ENCODE measurements around the gene CYP19A1.
"Not testable (repeated sequence)": the region's sequence is repeated elsewhere in the genome, so short reads cannot be mapped to it uniquely, and the experiment has no call there.

Gene CYP19A1

GRCh38 chr15:51223771-51224229, 114.6 kb downstream of the CYP19A1 start:
- no peak for DNase-seq (ENCODE audit: low read depth in 1 of 2, low spot score in 1 of 2)

- no peak for DNase-seq (ENCODE audit: low read depth in 1 of 2, low spot score in 1 of 2)
Measured at GRCh38 chr15:51218299-51218938, 120.0 kb downstream of the CYP19A1 start.

DNA sequence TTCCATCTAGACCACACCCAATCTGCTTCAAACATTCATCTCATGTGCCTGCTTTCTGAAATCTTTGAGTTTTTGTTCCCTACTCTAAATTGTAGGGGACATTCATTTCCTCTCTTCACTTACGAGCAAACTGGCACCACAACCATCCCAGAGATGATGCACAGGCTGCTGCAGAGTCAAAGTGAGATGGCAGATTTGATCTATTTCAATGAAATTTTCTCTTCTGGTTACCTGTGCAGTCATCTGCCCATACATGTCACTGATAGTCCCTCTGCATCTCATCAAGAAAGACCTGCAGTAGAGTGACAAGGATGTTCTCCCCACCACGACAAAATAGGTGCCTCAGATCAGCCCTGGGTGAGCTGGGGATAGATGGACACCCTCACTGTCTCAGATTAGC, 125.5 kb downstream of the CYP19A1 start:
- no peak for DNase-seq (ENCODE audit: low read depth in 1 of 2, low spot score in 1 of 2)

- DNase-seq (ENCODE audit: low read depth in 1 of 2, low spot score in 1 of 2): no peak
Measured at GRCh38 chr15:51212239-51212638, 126.2 kb downstream of the CYP19A1 start.

DNA sequence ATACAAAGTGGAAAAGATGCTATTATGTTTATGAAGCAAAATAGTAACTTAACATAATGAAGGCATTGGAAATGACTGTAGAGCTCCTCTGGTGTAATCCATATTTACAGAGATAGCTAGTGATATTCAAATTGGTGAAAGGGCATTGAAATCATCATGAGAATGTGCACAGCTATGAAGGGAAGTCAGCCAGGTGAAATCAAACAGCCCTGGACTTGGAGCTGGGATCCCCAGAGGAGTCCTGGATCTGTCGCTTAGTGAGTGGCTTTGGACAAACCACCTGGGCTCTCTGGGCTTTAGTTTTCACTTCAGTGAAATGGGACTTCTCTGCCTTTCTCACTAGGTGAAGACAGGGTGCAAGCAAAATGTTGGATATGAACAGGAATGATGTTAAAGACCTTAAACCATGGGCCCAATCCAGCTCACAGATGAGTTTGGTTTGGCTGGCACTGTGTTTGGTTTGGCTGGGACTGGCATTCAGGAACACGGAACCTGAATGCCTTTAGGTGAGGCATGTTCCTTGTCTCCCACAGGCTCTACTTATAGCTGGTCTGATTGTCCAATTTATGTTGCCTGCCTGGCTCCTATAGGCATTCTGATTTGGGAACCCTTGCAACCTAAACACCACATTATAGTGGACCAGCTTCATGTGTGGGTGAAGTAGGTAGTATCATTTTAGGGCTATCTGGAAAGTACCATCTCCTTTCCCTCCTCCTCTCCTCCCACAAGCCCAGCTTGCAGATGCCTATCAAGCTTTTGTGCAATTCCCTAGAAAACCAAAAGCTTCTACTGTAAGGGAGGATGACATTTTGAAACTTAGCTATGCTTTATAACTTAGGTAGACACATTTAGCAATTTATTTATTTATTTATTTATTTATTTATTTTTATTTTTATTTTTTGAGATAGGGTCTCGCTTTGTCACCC, 133.1 kb downstream of the CYP19A1 start:
- DNase-seq (ENCODE audit: low read depth in 1 of 2, low spot score in 1 of 2): no peak

DNA sequence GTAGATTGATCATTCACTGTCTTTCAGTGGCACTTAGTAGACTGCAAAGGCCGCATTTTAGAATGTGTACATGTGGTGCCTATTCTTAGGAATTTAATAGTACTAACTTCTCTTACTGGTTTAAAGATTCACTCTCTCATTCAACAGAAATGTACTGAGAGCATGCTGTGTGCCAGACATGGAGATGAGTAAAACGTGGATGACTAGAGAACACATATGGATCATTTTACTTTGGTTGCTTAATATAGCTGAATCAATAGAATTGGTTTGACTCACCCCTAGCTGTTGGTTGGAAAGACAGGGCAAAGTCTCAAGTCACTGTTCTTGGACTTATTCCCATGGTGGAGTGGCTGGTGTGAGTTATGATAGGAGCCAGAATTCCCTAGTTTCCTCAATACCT, 134.6 kb downstream of the CYP19A1 start:
- DNase-seq (ENCODE audit: low read depth in 1 of 2, low spot score in 1 of 2): no peak

GRCh38 chr15:51202783-51203182, 135.6 kb downstream of the CYP19A1 start:
- no peak for DNase-seq (ENCODE audit: low read depth in 1 of 2, low spot score in 1 of 2)

DNA sequence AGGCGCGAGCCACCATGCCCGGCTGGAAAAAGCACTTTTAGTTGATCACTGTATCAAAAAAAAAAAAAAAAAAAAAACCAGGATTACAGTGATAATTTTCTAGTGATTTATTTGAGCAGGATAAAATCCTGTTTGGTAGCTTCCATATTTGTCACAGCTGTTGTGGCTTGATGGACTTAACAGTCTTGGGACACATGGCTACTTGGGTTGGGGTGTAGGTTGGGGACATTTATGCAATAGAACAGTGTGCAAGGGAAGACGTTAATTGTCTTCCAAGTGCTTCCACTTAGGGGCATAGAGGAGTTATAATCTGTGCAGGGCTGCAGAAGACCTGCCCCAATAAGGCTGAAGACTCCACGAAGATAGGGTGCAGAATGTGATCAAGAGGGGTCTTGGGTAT, 136.8 kb downstream of the CYP19A1 start:
- no peak for DNase-seq (ENCODE audit: low read depth in 1 of 2, low spot score in 1 of 2)

- DNase-seq (ENCODE audit: low read depth in 1 of 2, low spot score in 1 of 2): no peak
Measured at GRCh38 chr15:51200792-51201191, 137.6 kb downstream of the CYP19A1 start.

GRCh38 chr15:51199541-51199940, 138.9 kb downstream of the CYP19A1 start:
- DNase-seq (ENCODE audit: low read depth in 1 of 2, low spot score in 1 of 2): no peak

- DNase-seq (ENCODE audit: low read depth in 1 of 2, low spot score in 1 of 2): no peak
Measured at GRCh38 chr15:51198701-51199232, 139.6 kb downstream of the CYP19A1 start.

GRCh38 chr15:51195459-51195858, 142.9 kb downstream of the CYP19A1 start:
- no peak for DNase-seq (ENCODE audit: low read depth in 1 of 2, low spot score in 1 of 2)

- DNase-seq (ENCODE audit: low read depth in 1 of 2, low spot score in 1 of 2): no peak
Measured at GRCh38 chr15:51193979-51194378, 144.4 kb downstream of the CYP19A1 start.

DNA sequence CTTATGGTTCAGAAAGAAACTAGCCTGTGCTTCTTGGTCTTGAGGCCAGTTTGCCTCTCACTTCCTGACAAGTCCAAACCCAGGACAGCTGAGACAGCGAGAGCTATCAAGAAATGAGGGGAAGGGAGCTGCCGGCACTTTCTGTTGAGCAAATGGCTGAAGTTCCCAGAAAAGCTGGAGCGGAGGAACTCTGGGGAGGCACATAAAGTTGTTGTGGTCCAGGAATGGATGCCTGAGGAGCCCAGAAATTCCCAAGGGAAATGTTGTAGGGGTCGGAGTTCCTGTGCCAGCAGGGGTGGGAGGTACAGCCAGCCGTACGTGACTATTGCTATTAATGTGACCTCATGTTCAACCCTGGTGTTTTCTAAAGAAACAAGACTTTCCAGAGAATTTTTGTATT, 144.9 kb downstream of the CYP19A1 start:
- DNase-seq (ENCODE audit: low read depth in 1 of 2, low spot score in 1 of 2): no peak

DNA sequence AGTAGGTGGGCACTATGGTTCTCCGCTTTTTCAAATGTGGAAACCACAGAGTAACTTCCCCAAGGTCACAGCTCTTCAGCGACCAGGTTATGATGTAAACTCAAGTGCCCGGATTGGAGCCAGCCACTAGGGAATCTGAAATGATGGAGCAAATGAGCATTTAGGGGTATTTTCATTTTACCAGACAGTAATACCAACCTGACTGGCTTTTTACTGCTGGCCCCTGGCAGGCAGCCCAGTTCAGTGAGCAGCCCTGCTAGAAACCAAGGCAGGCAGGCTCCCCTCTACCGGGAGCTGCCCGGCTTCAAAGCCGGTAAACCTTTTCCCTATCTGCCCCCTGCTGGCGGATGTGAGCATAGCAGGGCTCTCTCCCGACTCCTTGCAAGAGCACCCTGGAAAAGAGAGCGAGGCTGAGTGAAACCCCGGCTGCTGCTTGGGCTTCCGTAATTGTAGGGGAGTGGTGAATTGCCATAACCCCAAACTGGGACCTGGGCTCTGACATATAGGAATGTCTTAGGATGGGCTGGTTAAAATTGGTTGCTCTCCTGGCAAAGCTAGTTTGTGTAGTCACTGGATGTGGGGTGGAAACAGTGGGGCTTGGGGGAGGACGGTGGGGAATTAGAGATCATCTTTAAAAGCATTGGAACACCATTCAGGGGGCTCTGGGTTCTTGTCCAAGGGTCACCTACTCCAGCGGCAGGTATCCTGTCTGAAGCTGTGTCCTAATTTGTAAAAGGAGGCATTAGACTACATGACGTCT, 145.7 kb downstream of the CYP19A1 start:
- peak; percentile 51 to 69 for DNase-seq (ENCODE audit: low read depth in 1 of 2, low spot score in 1 of 2)

DNA sequence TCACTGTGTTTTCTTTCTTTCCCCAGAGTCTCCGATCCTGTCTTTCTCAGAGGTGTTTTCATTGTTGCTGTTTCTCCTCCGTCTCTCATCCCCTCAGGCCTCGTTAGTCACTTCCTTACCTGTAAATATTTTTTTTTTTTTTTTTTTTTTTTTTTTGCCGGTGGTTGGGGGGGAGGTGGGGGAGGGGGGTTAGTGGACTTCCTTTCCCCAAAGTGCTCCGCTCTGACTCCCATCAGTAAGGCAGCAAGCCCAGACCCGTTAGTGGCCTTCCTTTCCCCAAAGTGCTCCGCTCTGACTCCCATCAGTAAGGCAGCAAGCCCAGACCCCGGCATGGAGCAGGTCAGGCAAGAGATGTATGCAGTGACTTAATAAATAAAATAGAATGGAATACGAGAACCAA, 146.6 kb downstream of the CYP19A1 start:
- no peak for DNase-seq (ENCODE audit: low read depth in 1 of 2, low spot score in 1 of 2)

DNA sequence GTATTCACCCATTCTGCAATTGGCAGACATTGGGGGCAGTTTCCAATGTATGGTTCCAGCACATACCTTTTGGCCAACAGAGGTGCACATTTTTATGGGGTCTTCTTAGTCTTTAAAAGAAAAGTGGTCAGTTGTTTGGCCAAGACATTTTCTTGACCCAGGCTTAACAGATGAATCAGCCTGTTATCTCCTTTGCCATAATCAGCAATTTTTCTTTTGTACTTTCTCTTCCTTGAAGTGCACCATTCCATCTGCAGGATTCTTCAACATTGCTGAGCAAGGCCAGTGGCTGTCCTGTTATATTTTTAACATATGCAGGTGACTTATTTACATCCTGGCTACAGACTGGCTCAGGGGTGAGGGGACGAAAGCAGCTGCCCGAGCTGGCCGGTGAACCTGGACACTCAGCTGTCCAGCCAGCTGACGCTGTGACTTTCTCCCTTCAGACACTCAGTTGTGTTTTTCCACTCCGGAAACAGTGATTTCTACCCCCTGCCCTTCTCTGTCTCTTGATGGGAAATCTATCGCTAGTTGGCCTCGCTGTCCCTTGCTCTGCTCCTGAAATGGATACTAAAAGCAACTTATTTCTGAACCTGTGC, 147.2 kb downstream of the CYP19A1 start:
- no peak for DNase-seq (ENCODE audit: low read depth in 1 of 2, low spot score in 1 of 2)

GRCh38 chr15:51190424-51191068, 147.8 kb downstream of the CYP19A1 start:
- no peak for DNase-seq (ENCODE audit: low read depth in 1 of 2, low spot score in 1 of 2)

DNA sequence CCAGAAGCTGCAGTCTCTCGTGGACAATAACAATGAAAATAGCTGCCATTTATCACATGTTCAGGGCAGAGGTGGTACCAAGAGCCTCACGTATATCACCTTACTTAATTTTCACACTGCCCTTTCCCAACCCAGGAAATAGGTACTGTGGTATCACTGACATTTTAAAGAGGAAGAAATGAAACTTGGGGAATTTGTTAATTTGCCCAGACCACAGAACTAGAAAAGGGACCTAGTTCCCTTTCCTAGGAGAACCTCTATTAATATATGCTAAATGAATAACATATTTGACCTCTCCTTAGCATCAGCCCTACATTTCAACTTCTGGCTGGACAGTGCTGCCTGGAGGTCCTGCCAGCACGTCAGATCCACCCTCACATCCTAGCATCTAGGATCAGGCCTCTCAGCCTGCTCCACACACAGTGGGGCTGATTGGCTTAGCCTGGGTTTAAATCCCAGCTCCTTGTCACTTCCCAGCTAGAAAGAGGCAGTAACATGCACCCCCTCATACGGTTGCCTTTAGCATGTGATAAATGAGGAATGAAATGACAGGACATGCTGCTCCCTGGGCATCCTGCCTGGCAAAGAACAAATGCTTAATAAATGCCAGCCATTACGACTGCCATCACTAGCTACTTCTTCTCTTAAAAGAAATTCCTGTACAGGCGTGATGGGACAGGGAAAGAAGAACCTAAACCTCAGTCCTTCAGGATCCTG, 148.6 kb downstream of the CYP19A1 start:
- DNase-seq (ENCODE audit: low read depth in 1 of 2, low spot score in 1 of 2): no peak

GRCh38 chr15:51188791-51189190, 149.6 kb downstream of the CYP19A1 start:
- DNase-seq (ENCODE audit: low read depth in 1 of 2, low spot score in 1 of 2): not testable (repeated sequence)
